Activated CD4-positive, alpha-beta T cell treated with anti-CD3 and anti-CD28 coated beads, Interleukin-10, Interleukin-2, amounts not matched to agents 100 ng/mL and 50 ng/mL, durations not matched to agents 16 hours and 8 hours (primary cell): ENCODE results near the gene OTOG.

Experiments
- DNase-seq: peaks from one replicate; pipeline ENCODE4 v3.0.0-alpha.2; 2020

The OTOG gene

DNA sequence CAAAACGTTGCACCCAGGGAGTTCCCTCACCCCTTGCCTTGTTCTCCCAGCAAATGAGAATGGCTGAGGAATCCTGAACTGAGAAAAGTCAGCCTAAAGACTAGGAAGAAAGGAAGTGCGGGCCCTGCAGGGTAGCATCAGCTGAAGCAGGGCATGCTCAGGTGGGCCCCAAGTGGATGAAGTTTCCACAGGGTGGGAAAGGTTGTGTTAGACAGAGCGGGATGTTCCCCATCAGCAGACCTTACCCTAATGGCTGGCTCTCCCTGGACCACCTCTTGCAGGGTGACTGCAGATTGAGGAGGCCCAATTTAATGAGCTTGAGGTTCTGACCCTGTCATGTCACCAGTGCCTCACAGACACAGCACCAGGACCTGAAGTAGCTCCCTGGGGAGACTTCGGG, 90.8 kb downstream of the OTOG start:
- DNase-seq: no peak

DNA sequence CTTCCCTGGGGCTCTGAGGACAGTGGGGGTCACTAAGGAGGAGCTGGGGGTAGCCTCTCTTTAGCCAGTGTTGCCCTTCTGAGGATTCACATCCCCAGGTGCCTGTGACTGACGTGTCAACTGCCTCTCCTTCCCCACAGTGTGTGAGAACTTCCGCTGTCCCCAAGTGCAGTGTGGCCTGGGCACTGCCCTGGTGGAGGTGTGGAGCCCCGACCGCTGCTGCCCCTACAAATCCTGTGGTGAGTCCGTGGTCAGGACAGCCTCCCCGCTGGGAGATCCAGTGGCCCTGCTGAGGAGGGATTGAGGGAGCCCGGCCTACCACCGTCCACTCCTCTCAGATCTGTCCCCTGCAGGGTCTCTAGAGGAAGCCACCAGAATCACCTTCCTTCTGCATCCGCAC, 91.3 kb downstream of the OTOG start:
- DNase-seq: no peak

DNA sequence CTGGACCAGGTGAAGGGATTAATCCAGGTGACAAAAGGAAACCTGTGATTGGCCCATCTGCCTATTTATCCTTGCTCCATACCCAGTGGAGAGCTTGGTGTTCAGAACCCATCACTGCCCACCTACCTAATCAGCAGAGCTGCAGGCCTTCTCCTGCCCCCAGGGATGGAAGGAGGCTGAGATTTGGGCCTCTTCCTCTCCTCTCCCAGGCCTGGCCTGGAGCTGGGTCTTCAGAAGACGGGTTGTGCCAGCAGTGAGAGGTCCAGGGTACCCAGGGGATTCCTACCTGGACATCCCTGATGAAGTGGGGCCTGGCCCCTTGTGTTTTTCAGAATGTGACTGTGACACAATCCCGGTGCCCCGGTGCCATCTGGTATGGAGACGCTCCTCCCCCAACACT, 92.0 kb downstream of the OTOG start:
- DNase-seq: no peak

DNA sequence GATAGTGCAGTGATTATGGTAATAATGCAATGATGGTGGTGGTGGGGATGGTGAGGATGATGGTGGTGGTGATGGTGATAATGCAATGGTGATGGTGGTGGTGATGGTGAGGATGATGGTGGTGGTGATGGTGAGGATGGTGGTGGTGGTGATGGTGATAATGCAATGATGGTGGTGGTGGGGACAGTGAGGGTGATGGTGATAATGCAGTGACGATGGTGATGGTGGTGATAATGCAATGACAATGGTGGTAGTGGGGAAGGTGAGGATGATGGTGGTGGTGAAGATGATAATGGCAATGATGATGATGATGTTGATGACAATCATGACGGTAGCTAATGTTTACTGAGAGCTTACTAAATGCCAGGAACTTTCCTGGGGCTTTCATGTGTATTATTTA, 92.7 kb downstream of the OTOG start:
- DNase-seq: no peak

DNA sequence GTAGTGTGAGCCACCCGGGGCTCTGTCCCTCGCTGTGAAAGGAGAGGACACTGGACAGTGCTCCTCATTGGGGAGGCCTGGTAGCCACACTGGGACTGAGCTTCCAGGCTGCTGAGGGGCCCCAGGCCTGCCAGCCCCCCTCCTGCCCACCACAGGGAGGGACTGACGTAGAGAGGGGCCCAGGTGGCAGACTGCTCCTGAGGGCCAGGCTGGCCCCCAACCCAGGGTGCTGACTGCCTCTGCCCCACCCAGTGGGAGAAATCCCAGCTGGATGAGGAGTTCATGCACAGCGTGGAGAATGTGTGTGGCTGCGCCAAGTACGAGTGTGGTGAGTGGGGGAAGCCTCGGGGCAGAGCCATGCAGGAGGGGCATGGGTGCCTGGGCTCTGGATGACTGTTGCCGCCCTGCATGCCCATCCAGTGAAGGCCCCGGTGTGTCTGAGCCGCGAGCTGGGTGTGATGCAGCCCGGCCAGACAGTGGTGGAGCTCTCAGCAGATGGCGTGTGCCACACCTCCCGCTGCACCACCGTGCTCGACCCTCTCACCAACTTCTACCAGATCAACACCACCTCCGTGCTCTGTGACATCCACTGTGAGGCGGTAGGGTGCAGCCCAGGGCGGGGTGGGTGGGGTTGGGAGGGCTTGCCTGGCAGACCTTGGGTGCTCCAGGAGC, 93.6 kb downstream of the OTOG start:
- no peak for DNase-seq

DNA sequence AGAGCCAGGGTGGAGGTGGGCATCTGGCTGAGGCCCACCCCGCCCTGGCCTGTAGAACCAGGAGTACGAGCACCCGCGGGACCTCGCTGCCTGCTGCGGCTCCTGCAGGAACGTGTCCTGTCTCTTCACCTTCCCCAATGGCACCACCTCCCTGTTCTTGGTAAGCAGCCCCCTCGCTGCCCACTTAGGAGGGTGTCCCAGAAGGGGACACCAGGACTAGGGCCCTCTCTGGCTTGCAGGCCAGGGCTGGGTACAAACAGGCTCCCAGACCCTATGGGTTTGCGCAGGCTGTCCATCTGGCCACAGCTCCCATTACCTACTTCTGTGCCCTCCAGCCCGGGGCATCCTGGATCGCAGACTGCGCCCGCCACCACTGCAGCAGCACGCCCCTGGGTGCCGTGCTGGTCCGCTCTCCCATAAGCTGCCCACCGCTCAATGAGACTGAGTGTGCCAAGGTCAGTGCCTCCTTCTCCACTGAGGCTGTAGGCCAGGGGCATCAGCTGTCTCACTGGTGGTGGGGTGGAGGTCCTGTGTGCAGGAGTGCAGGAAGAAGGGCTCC, 94.8 kb downstream of the OTOG start:
- DNase-seq: no peak

DNA sequence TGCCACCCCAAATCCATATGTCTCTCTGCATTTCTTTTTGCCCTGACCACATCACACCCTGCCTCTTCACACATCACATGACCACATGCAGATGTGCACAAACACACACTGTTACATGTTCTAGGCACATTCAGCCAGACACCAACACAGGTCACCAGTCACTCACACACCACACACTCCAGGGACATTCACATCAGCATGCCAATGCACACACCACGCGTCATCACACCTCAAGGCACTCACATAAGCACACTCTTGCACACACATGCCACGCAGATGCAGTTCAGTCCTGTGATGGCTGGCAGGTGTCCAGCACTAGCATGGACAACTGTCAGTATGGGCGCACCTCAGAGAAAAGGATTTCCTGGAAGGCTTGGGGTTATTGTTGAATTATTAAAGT, 95.3 kb downstream of the OTOG start:
- DNase-seq: no peak

DNA sequence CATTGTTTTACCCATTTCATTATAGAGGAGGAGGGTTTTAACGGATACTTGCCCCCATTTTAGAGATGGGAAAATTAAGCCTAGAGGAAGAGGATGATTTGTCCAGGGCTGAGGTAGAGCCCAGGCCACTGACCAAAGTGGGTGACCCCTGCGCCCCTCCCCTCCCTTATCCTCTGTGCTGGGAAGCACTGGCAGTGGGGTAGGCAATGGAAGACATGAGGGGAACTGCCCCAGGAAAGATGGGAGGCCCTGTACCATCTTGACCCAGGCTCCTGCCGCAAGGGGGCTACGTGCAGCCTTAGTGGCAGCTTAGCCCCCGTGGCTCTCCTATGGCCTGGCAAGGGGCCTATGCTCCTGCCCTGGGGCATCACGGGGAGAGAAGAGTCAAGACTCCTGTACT, 95.9 kb downstream of the OTOG start:
- no peak for DNase-seq

DNA sequence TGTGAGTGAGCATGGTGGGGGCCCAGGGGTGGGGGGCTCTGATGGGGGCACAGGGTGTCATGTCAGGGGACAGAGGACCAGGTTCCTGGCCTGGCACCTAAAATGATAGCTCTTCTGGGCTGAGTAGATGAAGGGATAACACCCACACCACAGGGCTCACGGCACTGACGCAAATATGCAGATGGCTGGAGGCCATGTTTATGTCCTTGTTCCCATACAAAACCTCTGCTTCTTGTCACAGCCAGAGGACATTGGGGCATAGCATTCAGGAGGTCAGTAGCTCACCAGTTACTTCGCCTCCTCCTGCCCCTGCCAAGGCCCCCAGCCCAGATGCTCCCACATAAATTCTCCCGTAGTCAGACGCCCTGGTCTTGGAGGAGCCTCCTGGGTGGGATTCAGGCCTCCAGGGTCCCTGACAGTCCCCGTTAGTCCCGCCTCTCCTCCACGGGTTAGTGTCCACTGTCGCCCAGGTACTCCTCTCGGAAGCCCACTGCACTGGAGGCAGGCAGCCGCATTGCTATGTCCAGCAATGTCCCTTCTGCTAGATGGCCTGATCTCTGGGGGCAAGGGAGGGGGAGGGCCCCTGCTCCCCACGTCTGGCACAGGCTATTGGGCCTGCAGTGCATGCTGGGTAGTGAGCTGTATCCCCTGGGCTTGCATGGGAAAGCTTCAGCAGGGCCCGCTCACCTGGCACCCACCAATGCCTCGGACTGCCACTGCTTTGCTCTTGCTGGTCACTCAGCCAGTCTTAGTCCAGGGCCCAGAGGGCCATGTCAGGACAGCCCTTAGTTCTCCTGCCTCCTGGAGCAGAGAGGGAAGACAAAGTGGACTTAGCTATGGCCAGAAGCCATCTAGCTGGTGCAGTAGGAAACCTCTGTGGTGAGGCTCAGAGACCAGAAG, 96.7 kb downstream of the OTOG start:
- DNase-seq: no peak

DNA sequence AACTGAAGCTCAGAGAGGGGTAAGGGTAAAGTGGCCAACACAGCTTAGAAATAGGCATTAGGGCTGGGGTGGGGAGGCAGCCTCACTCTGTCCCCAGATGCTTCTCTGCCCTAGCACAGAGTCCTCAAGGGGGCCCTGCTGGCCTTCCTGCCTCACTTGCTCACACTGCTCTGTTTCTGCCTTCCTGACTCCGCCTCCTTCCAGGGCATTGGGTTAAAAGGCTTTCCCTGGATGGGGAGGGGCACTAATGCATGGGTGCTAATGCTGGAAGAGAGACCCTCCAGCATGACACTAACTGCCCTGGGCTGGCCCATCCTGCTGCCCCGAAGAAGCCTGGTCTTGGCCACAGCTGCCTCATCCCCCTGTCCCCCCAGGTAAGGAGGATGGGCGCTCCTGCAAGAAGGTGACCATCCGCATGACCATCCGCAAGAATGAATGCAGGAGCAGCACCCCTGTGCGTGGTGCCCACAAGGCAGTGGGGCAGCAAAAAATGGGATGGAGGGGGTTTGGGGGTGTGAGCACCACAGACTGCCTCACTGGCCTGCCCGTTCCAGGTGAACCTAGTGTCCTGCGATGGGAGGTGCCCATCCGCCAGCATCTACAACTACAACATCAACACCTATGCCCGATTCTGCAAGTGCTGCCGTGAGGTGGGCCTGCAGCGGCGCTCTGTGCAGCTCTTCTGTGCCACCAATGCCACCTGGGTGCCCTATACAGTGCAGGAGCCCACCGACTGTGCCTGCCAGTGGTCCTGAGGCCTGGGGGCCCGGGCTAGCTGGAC, 98.3 kb downstream of the OTOG start:
- DNase-seq: no peak

DNA sequence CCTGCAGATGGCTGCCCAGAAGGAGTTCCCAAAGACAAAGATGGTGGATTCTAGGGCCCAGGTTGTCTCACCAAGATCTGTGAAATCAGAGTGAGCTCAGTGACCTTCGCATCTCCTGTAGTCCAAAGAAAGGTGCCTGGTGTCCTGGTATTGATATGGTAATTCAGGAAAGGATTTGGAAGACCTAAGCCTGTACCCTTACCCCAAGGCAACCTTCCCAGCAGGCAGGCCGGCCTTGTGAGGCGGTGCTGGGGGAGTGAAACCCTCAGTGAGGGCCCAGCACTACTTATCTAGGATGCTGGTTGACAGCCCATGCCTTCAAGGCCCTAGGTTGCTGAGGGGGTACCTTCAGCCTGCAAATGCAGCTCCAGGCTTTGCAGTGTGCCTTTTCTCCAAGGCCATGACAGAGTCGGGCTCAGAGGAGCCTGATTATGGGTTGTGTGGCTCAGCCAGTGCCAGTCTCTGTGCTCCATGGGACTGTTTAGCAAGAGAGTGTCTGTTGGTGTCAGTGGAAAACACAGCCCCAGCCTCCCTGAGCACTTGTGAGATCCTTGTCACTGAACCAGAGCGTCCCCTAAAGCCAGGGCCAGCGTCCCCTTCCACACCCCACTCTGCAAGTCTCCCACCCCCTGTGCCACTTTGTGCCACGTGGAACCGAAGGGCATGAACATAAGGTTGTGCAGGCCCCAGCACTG, 99.5 kb downstream of the OTOG start:
- DNase-seq: no peak

DNA sequence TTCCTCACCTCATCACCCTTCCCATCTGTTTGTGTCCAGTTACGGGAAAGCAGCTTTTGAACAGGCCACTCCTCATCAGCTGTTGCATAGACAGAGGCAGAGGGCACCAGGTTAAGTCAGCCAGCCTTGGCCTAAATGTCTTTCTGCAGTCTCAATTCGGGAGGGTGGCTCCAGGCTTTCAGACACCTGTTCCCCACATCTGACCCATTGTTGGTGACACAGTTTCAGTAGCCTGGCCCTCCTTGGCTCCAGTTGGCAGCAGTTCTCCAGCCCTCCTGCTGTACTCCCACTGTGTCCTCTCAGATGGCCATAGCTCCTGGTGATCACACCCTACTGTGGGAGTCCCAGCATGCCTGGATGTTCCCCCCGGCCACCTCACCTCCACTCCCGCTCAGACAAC, 101.5 kb downstream of the OTOG start:
- no peak for DNase-seq

DNA sequence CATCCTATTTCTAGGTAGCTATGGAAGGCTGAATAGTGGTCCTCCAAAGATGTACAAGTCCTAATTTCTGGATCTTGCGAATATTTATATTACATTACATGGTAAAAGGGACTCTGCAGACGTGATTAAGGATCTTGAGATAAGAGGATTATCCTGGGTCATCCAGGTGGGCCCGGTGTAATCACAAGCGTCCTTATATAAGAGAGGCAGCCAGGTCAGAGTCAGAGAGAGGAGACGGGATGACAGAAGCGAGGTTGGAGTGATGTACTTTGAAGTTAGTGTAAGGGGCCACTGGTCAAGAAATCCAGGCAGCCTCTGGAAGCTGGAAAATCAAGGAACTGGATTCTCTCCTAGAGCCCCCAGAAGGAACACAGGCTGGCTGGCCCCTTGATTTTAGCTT, 102.2 kb downstream of the OTOG start:
- no peak for DNase-seq

DNA sequence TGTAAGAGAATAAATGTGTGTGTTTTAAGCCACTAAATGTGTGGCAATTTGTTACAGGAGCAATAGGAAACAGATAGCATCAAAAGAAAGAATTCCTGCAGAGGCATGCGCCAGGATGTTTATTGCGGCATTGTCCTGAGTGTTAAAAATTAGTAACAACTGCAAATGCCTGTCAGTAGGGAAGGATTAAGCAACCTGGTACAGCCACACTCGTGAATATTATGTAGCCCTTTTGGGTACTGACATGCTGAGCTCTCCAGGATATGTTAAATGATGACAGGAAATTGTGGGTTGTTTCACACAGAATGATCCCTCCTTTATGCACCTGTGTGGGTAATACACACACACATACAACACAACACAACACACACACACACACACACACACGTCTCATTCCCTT, 102.6 kb downstream of the OTOG start:
- no peak for DNase-seq

DNA sequence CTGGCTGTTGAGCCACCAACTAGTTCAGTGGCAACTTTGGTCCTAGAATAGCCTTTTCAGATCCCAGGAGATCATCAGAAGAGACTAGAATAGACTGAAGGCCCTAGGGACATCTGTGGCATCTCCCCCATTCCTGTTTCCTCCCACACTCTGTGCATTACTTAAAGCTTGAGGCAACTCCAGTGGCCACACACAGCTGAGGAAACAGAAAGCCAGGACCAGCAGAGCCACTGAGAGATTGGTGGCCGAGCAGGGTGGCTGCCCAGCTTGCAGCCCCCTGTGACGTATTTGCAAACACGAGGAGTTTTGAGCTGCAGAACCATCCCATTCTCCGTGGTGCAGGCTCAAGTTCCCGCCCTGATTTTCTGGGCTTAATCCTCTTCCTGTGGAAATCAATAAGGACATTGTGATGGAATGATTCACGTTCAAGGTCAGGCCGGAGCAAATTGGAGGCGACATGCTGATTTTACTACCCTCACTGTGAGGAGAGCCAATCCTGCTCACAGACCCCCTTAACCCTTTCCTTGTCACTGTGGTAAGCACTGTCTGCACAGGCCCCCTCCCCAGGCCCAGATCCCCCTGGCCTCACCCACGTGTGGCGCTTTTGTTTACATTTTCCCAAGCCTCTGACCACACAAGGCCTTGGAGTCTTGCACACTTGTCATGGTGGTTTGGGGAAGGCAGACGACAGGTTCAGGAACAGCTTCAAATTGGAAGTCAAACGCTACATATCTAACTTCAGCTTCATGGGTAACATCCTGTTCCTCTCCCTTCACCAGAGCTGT, 103.3 kb downstream of the OTOG start:
- no peak for DNase-seq

DNA sequence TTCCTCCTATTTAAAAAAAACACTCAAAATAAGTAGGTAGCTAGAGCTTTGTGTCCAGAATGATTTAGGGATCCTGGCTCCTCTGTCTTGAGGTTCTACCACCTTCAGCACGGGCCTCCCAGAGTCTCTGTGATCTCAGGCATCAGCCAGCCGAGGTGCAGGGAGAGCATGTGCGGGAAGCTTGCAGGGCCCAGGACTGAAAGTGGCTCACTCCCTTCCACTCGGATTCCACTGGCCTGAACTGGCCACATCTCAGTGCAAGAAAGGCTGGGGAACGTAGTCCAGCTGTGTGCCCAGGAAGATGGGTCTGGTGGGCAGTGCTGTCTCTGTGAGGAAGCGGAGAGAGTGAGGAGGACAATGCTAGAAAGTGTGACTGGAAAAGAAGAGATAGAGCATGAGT, 104.0 kb downstream of the OTOG start:
- no peak for DNase-seq

DNA sequence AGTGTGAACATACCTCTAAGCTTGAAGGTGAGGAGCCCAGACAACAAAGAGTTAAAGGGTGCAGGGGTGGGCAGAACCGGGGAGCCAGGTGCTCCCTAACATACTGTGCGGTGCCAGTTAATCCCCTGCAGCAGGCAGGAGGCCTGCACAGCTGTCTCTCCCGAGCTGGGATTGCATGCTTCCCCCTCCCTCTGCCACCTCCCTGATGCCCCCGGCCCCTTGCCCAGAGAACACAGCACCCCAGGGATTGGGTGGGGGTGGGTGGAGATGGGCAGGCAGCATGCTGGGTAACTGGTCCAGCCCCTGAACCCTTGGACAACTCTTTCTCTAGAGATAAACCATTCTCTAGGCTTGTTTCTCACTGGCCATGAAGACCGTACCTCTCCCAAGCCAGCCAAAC, 104.6 kb downstream of the OTOG start:
- no peak for DNase-seq

DNA sequence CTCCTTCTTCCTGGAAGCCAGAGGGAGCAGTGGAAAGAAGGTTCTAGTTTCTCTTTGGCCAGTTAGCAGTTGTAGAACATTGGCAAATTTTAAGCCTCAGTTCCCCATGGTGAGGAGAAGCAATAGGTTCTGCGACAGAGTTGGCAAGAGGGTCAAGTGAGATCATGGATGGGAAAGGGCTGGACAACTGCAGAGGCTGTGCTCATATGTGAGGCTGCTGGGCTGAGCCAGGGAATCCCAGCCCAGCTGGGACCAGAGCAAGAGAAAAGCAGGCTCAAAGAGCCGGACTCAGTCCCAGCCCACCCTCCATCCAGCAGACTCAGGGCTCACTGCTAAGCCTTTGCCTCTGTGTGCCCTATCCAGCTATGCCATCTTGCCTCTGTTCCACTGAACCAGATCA, 105.5 kb downstream of the OTOG start:
- DNase-seq: no peak

DNA sequence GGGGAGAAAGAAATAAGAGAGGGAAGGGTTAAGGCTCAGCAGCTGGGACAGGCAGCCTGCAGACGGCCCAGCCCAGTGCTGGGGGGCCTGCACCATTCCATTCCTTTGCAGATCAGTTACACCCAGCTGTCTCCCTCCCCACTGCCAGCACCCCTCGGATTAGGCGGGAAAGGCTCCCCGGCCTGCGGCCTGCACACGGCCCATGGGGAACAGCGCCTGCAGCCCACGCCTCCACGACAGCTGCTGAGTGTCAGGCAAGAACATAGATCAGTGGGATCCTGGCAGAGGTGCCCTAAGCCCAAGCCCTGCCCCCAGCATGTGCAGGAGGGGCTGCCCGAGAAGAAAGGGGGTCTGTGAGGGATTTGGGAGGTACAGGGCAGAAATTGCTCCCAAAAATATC, 106.6 kb downstream of the OTOG start:
- DNase-seq: no peak

DNA sequence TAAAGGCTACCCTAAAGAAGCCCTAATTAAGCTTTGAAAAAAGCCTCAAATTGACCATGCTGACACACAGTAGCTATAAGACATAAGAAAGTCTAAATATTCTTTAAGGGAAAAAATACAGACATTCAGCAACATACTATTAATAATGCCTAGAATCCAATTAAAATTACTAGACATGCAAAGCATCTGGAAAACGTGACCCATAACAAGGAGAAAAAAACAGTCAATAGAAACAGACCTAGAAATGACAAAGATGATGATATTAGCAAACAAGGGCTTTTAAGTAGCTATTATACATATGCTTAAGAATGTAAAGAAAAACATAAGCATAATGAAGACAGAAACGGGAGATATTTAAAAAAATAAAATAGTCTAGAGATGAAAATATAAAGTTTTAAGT, 108.6 kb downstream of the OTOG start:
- DNase-seq: no peak

DNA sequence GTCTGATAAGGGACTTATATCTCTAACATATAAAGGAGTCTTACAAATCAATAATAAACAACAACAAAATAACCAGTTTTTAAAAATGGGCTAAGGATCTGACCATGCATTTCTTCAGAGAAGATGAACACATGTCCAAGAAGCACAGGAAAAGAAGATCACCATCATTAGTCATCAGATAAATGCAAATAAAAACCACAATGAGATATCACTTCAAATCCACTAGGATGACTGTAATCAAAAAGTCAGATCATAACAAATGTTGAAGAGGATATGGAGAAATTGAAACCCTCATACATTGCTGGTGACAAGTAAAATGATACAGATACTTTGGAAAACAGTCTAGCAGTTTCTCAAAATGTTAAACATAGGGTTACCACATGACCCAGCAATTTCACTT, 111.2 kb downstream of the OTOG start:
- no peak for DNase-seq

DNA sequence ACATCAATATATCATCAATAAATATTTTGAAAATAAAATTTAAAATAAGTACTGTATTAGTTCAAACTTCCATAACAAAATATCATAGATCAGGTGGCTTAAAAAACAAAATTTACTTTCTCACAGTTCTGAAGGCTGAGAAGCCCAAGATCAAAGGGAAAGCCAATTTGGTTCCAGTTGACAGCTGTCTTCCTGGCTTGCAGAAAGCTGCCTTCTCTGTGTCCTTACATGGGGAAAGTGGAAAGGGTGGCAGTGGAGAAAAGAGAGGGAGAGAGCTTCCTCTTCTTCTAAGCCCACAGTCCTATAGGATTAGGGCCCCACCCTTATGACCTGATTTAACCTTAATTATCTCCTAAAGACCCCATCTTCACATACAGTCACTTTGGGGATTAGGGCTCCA, 121.1 kb downstream of the OTOG start:
- no peak for DNase-seq
